ENCODE results near the gene TNFRSF6B.

DNA sequence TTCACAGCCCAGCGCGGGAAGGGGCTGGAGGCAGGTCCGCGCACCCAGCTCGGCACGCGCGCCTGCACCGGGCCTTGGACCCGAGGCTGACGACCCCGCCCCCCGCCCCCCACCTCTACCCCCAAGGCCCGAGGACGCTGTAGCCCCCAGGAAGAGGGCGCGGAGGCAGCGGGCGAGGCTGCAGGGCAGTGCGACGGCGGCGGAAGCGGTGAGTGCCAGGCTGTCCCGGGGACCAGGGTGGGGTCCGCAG, 41.2 kb downstream of the TNFRSF6B start:
- TF ChIP-seq, protein P1, sequence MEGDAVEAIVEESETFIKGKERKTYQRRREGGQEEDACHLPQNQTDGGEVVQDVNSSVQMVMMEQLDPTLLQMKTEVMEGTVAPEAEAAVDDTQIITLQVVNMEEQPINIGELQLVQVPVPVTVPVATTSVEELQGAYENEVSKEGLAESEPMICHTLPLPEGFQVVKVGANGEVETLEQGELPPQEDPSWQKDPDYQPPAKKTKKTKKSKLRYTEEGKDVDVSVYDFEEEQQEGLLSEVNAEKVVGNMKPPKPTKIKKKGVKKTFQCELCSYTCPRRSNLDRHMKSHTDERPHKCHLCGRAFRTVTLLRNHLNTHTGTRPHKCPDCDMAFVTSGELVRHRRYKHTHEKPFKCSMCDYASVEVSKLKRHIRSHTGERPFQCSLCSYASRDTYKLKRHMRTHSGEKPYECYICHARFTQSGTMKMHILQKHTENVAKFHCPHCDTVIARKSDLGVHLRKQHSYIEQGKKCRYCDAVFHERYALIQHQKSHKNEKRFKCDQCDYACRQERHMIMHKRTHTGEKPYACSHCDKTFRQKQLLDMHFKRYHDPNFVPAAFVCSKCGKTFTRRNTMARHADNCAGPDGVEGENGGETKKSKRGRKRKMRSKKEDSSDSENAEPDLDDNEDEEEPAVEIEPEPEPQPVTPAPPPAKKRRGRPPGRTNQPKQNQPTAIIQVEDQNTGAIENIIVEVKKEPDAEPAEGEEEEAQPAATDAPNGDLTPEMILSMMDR (conservative IDR thresholded peaks at IDR 0.05; ENCODE audit: low read length): no peak
- TF ChIP-seq EZH2phosphoT487 (IDR thresholded peaks at IDR 0.05; ENCODE audit: borderline replicate concordance, low read depth, low read length): no peak

Measured in OCI-LY7 (cell line).